Right ventricle myocardium inferior (tissue), 1 donor: Measurements from ENCODE around the gene ACP6. TPM values are rescaled to one million over a fixed set of nuclear protein-coding genes. Genes with fewer than 3 reads are reported as not detected.
"Not testable (repeated sequence)": the region's sequence is repeated elsewhere in the genome, so short reads cannot be mapped to it uniquely, and the experiment has no call there.

Source experiments
- ATAC-seq: fragments of 200-7000 bp; cut with Tn5 transposase; one replicate; pipeline ENCODE4 v1.9.1; 2020; ENCODE audit warnings: mild to moderate bottlenecking, moderate library complexity
- DNase-seq: peaks from one replicate; pipeline ENCODE4 v3.0.0; 2021; ENCODE audit errors: missing footprints
- intact Hi-C: fragments of 100-400 bp; cut with DNase I; formaldehyde crosslinking; loops from one replicate; pipeline ENCODE4 v1.11.0; 2022
- total RNA-seq: library from RNA; stranded (reverse); fragmentation: NEBNext Ultra II Directional; extraction: Animal tissue kit (Norgen Biotek cat#: 25700); gene quantifications from one replicate; pipeline ENCODE4 v1.2.1, GENCODE V29; 2021
- donor health status: DM: no; HTN: yes; CAD: no; lungs with severe emphysema.

Gene ACP6
- total RNA-seq, 1 donor from 2014 or later: 8.9 TPM

- DNase-seq (no peak), ATAC-seq (peak; percentile 68)
- intact Hi-C loops: loop anchor here (1.0 to 5.0 kb wide), 3 partner anchors 23 to 132 kb away; no protein-coding TSS in a partner anchor
These were observed 42.8 kb downstream of the ACP6 start for GRCh38 chr1:147627435-147628110.

GRCh38 chr1:147626739-147627138 is 43.6 kb downstream of the ACP6 start:
- DNase-seq (no peak), ATAC-seq (no peak)

GRCh38 chr1:147626291-147626690 is 44.0 kb downstream of the ACP6 start:
- DNase-seq (no peak), ATAC-seq (no peak)
- intact Hi-C loops: loop anchor here (2.0 to 5.0 kb wide), 2 partner anchors 21 to 109 kb away; no protein-coding TSS in a partner anchor

More at GRCh38 chr1:147626739-147627138, 43.6 kb downstream of the ACP6 start:
- intact Hi-C loops: loop anchor here (1.0 to 5.0 kb wide), 3 partner anchors 22 to 131 kb away; no protein-coding TSS in a partner anchor

GRCh38 chr1:147625362-147625995 is 44.8 kb downstream of the ACP6 start:
- DNase-seq (no peak), ATAC-seq (no peak)
- intact Hi-C loops: loop anchor here (5.0 kb wide), 1 partner anchor 108 kb away; no protein-coding TSS in a partner anchor

GRCh38 chr1:147624529-147624928 is 45.8 kb downstream of the ACP6 start:
- no peak for DNase-seq
- intact Hi-C loops: no loop called here
- ATAC-seq: no peak

- intact Hi-C loops: no loop called here
- DNase-seq: no peak
- ATAC-seq: no peak
These were observed 46.3 kb downstream of the ACP6 start for GRCh38 chr1:147624011-147624410.

GRCh38 chr1:147622731-147623130 is 47.6 kb downstream of the ACP6 start:
- intact Hi-C loops: no loop called here
- DNase-seq (no peak), ATAC-seq (no peak)

- ATAC-seq (no peak), DNase-seq (no peak)
- intact Hi-C loops: no loop called here
These were observed 49.8 kb downstream of the ACP6 start for GRCh38 chr1:147620543-147620942.

- ATAC-seq: no peak
- DNase-seq: no peak
- intact Hi-C loops: no loop called here
These were observed 50.6 kb downstream of the ACP6 start for GRCh38 chr1:147619741-147620140.

GRCh38 chr1:147618771-147619170 is 51.6 kb downstream of the ACP6 start:
- intact Hi-C loops: no loop called here
- ATAC-seq (no peak), DNase-seq (no peak)

- no peak for ATAC-seq
These were observed 52.2 kb downstream of the ACP6 start for GRCh38 chr1:147618077-147618569.

GRCh38 chr1:147614966-147615365 is 55.4 kb downstream of the ACP6 start:
- DNase-seq, ATAC-seq, intact Hi-C loops: not testable (repeated sequence)

More at GRCh38 chr1:147618077-147618569, 52.2 kb downstream of the ACP6 start:
- intact Hi-C loops: no loop called here
- no peak for DNase-seq

GRCh38 chr1:147613506-147613905 is 56.8 kb downstream of the ACP6 start:
- DNase-seq (no peak), ATAC-seq (peak; percentile 44)
- intact Hi-C loops: no loop called here

GRCh38 chr1:147612366-147612765 is 58.0 kb downstream of the ACP6 start:
- ATAC-seq (peak; percentile 57), DNase-seq (no peak)
- intact Hi-C loops: no loop called here

- intact Hi-C loops: no loop called here
- ATAC-seq: no peak
- DNase-seq: no peak
These were observed 58.7 kb downstream of the ACP6 start for GRCh38 chr1:147611586-147611985.

GRCh38 chr1:147611021-147611426 is 59.3 kb downstream of the ACP6 start:
- intact Hi-C loops: no loop called here
- DNase-seq: no peak
- no peak for ATAC-seq

- DNase-seq (no peak), ATAC-seq (no peak)
- intact Hi-C loops: no loop called here
These were observed 61.0 kb downstream of the ACP6 start for GRCh38 chr1:147609358-147609757.

- intact Hi-C loops: no loop called here
- ATAC-seq (no peak), DNase-seq (no peak)
These were observed 61.7 kb downstream of the ACP6 start for GRCh38 chr1:147608596-147608995.

- DNase-seq (no peak), ATAC-seq (no peak)
- intact Hi-C loops: loop anchor here (2.0 kb wide), 1 partner anchor 21 kb away; no protein-coding TSS in a partner anchor
These were observed 64.7 kb downstream of the ACP6 start for GRCh38 chr1:147605591-147605990.

GRCh38 chr1:147603986-147604385 is 66.3 kb downstream of the ACP6 start:
- ATAC-seq (no peak), DNase-seq (no peak)
- intact Hi-C loops: loop anchor here (2.0 to 5.0 kb wide), 2 partner anchors 23 to 107 kb away; no protein-coding TSS in a partner anchor
